HFFc6 (cell line): ENCODE measurements around the gene CPSF2. TPM values are rescaled to one million over a fixed set of nuclear protein-coding genes. Genes with fewer than 3 reads are reported as not detected.
"Not testable (repeated sequence)": the region's sequence is repeated elsewhere in the genome, so short reads cannot be mapped to it uniquely, and the experiment has no call there.

Experiments used
- DNase-seq: peaks from one replicate; pipeline ENCODE4 v3.0.0-alpha.2; 2018
- H3K27ac Mint-ChIP-seq: 2 replicates; pipeline ENCODE4 v1.8.0; 2020; ENCODE audit warnings: mild to moderate bottlenecking, mixed read lengths
- H3K27me3 Mint-ChIP-seq: 2 replicates; pipeline ENCODE4 v1.8.0; 2021; ENCODE audit warnings: mild to moderate bottlenecking, moderate library complexity, mixed read lengths; ENCODE audit not compliant: insufficient read depth
- H3K36me3 Mint-ChIP-seq: 2 replicates; pipeline ENCODE4 v1.8.0; 2021; ENCODE audit warnings: low read depth, mixed read lengths
- H3K4me1 Mint-ChIP-seq: 2 replicates; pipeline ENCODE4 v1.8.0; 2020; ENCODE audit warnings: low read depth, mixed read lengths
- H3K4me3 Mint-ChIP-seq: 2 replicates; pipeline ENCODE4 v1.8.0; 2020; ENCODE audit warnings: mild to moderate bottlenecking, moderate library complexity, mixed read lengths
- H3K9me3 Mint-ChIP-seq: 2 replicates; pipeline ENCODE4 v1.8.0; 2020; ENCODE audit warnings: mild to moderate bottlenecking, mixed read lengths
- CTCF ChIP-seq: fragments of 200-600 bp; sonication (generic); IDR thresholded peaks from 2 replicates; pipeline ENCODE4 v1.5.0; 2021; ENCODE audit warnings: antibody characterized with exemption, mild to moderate bottlenecking
- total RNA-seq, 6 experiments: library from RNA; stranded (reverse); fragmentation: NEBNext Ultra II Directional; extraction: Animal tissue kit (Norgen Biotek cat#: 25700); gene quantifications; 2 replicates in 1 of 6; 3 replicates in 5 of 6; pipeline ENCODE4 v1.2.3, GENCODE V29; 2021

CPSF2 gene
- total RNA-seq, 6 experiments from 2014 or later, result 88.6 to 116 (median 105) TPM

DNA sequence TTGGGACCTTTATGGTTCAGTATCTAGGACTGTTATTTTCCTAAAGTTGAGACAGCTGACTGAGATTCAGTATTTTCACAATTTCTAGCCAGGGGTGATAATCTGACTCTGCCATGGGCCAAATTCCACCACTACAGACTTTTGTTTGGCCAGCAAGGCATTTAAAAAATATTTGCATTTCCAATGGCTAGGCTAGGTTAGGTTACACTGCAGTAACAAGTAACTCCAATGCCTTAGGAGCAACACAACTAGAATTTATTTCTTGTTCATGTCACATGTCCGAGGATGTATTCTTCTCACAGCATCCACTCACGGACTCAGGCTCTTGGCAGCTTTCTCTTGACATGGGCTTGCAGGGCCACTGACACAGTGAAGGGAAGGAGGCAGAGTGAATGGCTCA lies 83.0 kb downstream of the CPSF2 start:
- Mint-ChIP-seq H3K36me3 (no peaks in the 10 kb centered on the region), H3K27me3 (peaks cover 34% of the 10 kb centered on the region), H3K4me1 (no peaks in the 10 kb centered on the region), H3K9me3 (no peaks in the 10 kb centered on the region), H3K4me3 (no peak overlapping the region), H3K27ac (no peak overlapping the region)
- no peak for DNase-seq
- TF ChIP-seq CTCF, result no peak

GRCh38 chr14:92207012-92207927 lies 85.5 kb downstream of the CPSF2 start:
- no peaks in the 10 kb centered on the region for H3K4me1 Mint-ChIP-seq
- TF ChIP-seq CTCF, result no peak
- H3K9me3 Mint-ChIP-seq, result no peaks in the 10 kb centered on the region
- no peaks in the 10 kb centered on the region for H3K36me3 Mint-ChIP-seq
- no peak for DNase-seq
- H3K4me3 Mint-ChIP-seq, result no peak overlapping the region
- peaks cover 34% of the 10 kb centered on the region for H3K27me3 Mint-ChIP-seq
- no peak overlapping the region for H3K27ac Mint-ChIP-seq

- DNase-seq, result no peak
- Mint-ChIP-seq H3K27me3 (peaks cover 29% of the 10 kb centered on the region), H3K27ac (no peak overlapping the region), H3K4me3 (no peak overlapping the region), H3K36me3 (no peaks in the 10 kb centered on the region), H3K9me3 (no peaks in the 10 kb centered on the region), H3K4me1 (no peaks in the 10 kb centered on the region)
- TF ChIP-seq CTCF, result no peak
Observed at GRCh38 chr14:92207928-92208265, 86.1 kb downstream of the CPSF2 start.

- no peak for DNase-seq
- no peak overlapping the region for H3K27ac Mint-ChIP-seq
Observed at GRCh38 chr14:92209141-92209540, 87.4 kb downstream of the CPSF2 start.

GRCh38 chr14:92213125-92213524 lies 91.4 kb downstream of the CPSF2 start:
- not testable (repeated sequence) for H3K4me3 Mint-ChIP-seq, DNase-seq, H3K36me3 Mint-ChIP-seq, H3K27ac Mint-ChIP-seq, H3K9me3 Mint-ChIP-seq, H3K4me1 Mint-ChIP-seq
- H3K27me3 Mint-ChIP-seq, result peaks cover 15% of the 10 kb centered on the region

More at GRCh38 chr14:92209141-92209540, 87.4 kb downstream of the CPSF2 start:
- H3K4me1 Mint-ChIP-seq, result no peaks in the 10 kb centered on the region
- H3K9me3 Mint-ChIP-seq, result no peaks in the 10 kb centered on the region
- no peak for TF ChIP-seq CTCF
- peaks cover 20% of the 10 kb centered on the region for H3K27me3 Mint-ChIP-seq
- no peaks in the 10 kb centered on the region for H3K36me3 Mint-ChIP-seq
- no peak overlapping the region for H3K4me3 Mint-ChIP-seq

GRCh38 chr14:92215579-92215978 lies 93.8 kb downstream of the CPSF2 start:
- Mint-ChIP-seq H3K4me3 (no peak overlapping the region), H3K4me1 (no peaks in the 10 kb centered on the region), H3K36me3 (no peaks in the 10 kb centered on the region), H3K27me3 (peaks cover 8% of the 10 kb centered on the region), H3K9me3 (no peaks in the 10 kb centered on the region), H3K27ac (no peak overlapping the region)
- TF ChIP-seq CTCF, result no peak
- DNase-seq, result no peak
